Stromal cell of bone marrow (primary cell): Measurements from ENCODE around the gene ADCY4.
A peak's percentile ranks its signal among the peaks of the same experiment; 100 is the strongest.
"Not testable (repeated sequence)": the region's sequence is repeated elsewhere in the genome, so short reads cannot be mapped to it uniquely, and the experiment has no call there.

Source experiments
- DNase-seq: peaks from one replicate; pipeline ENCODE4 v3.0.0-alpha.2; 2012; ENCODE audit warnings: low read depth

The ADCY4 gene

GRCh38 chr14:24338843-24339242, 4.0 kb upstream of the ADCY4 start:
- DNase-seq: no peak

- no peak for DNase-seq
Observed at GRCh38 chr14:24337824-24338175, 2.9 kb upstream of the ADCY4 start.

GRCh38 chr14:24337144-24337823, 2.4 kb upstream of the ADCY4 start:
- no peak for DNase-seq

GRCh38 chr14:24335461-24336171, 745 bp upstream of the ADCY4 start:
- DNase-seq: no peak

GRCh38 chr14:24332268-24332993, 2.4 kb downstream of the ADCY4 start:
- no peak for DNase-seq

GRCh38 chr14:24331731-24332267, 3.1 kb downstream of the ADCY4 start:
- DNase-seq: no peak

GRCh38 chr14:24330973-24331674, 3.7 kb downstream of the ADCY4 start:
- no peak for DNase-seq

- no peak for DNase-seq
Observed at GRCh38 chr14:24329736-24330135, 5.1 kb downstream of the ADCY4 start.

GRCh38 chr14:24329073-24329663, 5.7 kb downstream of the ADCY4 start:
- DNase-seq: no peak

GRCh38 chr14:24327914-24328313, 7.0 kb downstream of the ADCY4 start:
- DNase-seq: not testable (repeated sequence)

GRCh38 chr14:24327303-24327702, 7.6 kb downstream of the ADCY4 start:
- DNase-seq: no peak

GRCh38 chr14:24325963-24326362, 8.9 kb downstream of the ADCY4 start:
- DNase-seq: no peak

- no peak for DNase-seq
Observed at GRCh38 chr14:24325041-24325530, 9.8 kb downstream of the ADCY4 start.

- no peak for DNase-seq
Observed at GRCh38 chr14:24324024-24324423, 10.8 kb downstream of the ADCY4 start.

GRCh38 chr14:24323341-24323740, 11.5 kb downstream of the ADCY4 start:
- DNase-seq: no peak

GRCh38 chr14:24322672-24323071, 12.2 kb downstream of the ADCY4 start:
- DNase-seq: no peak

- DNase-seq: no peak
Observed at GRCh38 chr14:24321212-24321975, 13.5 kb downstream of the ADCY4 start.

- DNase-seq: peak; percentile 67
Observed at GRCh38 chr14:24317141-24317928, 17.5 kb downstream of the ADCY4 start.

GRCh38 chr14:24316597-24316950, 18.3 kb downstream of the ADCY4 start:
- DNase-seq: no peak
